ENCODE measurements around the gene MSI2.

MSI2 gene

GRCh38 chr17:57403236-57403635, 146.9 kb downstream of the MSI2 start:
- DNase-seq (ENCODE audit: low read depth) = no peak
- TF ChIP-seq CTCF (IDR thresholded peaks at IDR 0.05; ENCODE audit: control insufficient read depth, insufficient read depth, low read depth, low read length, missing control alignments) = no peak
- H3K4me3 ChIP-seq (ENCODE audit: control insufficient read depth, low read depth, low read length) = no peak overlapping the region

GRCh38 chr17:57404073-57404472, 147.8 kb downstream of the MSI2 start:
- no peak for DNase-seq (ENCODE audit: low read depth)
- H3K4me3 ChIP-seq (ENCODE audit: control insufficient read depth, low read depth, low read length) = no peak overlapping the region
- no peak for TF ChIP-seq CTCF (IDR thresholded peaks at IDR 0.05; ENCODE audit: control insufficient read depth, insufficient read depth, low read depth, low read length, missing control alignments)

- TF ChIP-seq CTCF (IDR thresholded peaks at IDR 0.05; ENCODE audit: control insufficient read depth, insufficient read depth, low read depth, low read length, missing control alignments) = no peak
- no peak for DNase-seq (ENCODE audit: low read depth)
- H3K4me3 ChIP-seq (ENCODE audit: control insufficient read depth, low read depth, low read length) = no peak overlapping the region
Measured at GRCh38 chr17:57404795-57405490, 148.6 kb downstream of the MSI2 start.

- H3K4me3 ChIP-seq (ENCODE audit: control insufficient read depth, low read depth, low read length) = no peak overlapping the region
- no peak for DNase-seq (ENCODE audit: low read depth)
- TF ChIP-seq CTCF (IDR thresholded peaks at IDR 0.05; ENCODE audit: control insufficient read depth, insufficient read depth, low read depth, low read length, missing control alignments) = no peak
Measured at GRCh38 chr17:57405491-57406072, 149.3 kb downstream of the MSI2 start.

GRCh38 chr17:57406131-57406980, 150.0 kb downstream of the MSI2 start:
- no peak overlapping the region for H3K4me3 ChIP-seq (ENCODE audit: control insufficient read depth, low read depth, low read length)
- peak; percentile 8 for DNase-seq (ENCODE audit: low read depth)
- no peak for TF ChIP-seq CTCF (IDR thresholded peaks at IDR 0.05; ENCODE audit: control insufficient read depth, insufficient read depth, low read depth, low read length, missing control alignments)

GRCh38 chr17:57406981-57407286, 150.6 kb downstream of the MSI2 start:
- TF ChIP-seq CTCF (IDR thresholded peaks at IDR 0.05; ENCODE audit: control insufficient read depth, insufficient read depth, low read depth, low read length, missing control alignments) = no peak
- no peak overlapping the region for H3K4me3 ChIP-seq (ENCODE audit: control insufficient read depth, low read depth, low read length)
- no peak for DNase-seq (ENCODE audit: low read depth)

Data from AG09309 (cell line).